HEK293 (cell line): ENCODE measurements around the gene TAGLN2.
"Not testable (repeated sequence)": the region's sequence is repeated elsewhere in the genome, so short reads cannot be mapped to it uniquely, and the experiment has no call there.

Experiments used
- CTCF ChIA-PET: fragments of 350-600 bp; formaldehyde crosslinking; extraction: SDS; loops from one replicate; lab custom pipeline; 2021; ENCODE audit warnings: antibody characterized with exemption; lab: Yijun Ruan, JAX
- POLR2A ChIA-PET: fragments of 300-600 bp; formaldehyde crosslinking; extraction: SDS; loops from one replicate; lab custom pipeline; 2020; ENCODE audit warnings: antibody characterized with exemption, inconsistent platforms; lab: Yijun Ruan, JAX
- H3K27ac ChIP-seq: fragments of 200-500 bp; sonication (Bioruptor generic); 2 replicates; pipeline ENCODE4 v1.5.1; 2014; ENCODE audit warnings: low read depth, low read length, control low read depth, inconsistent platforms; ENCODE audit errors: extremely low read depth
- H3K36me3 ChIP-seq, 2 experiments: fragments of 200-500 bp in 1 of 2; sonication (Bioruptor generic) in 1 of 2; 1 replicate in 1 of 2; 2 replicates in 1 of 2; pipeline ENCODE4 v1.5.1; 2014 to 2017; ENCODE audit warnings: inconsistent platforms in 2 of 2, low read length in 2 of 2; ENCODE audit not compliant: control insufficient read depth in 2 of 2, insufficient read depth in 1 of 2
- H3K4me1 ChIP-seq: fragments of 200-500 bp; sonication (Bioruptor generic); 2 replicates; pipeline ENCODE4 v1.5.1; 2014; ENCODE audit warnings: mild to moderate bottlenecking, low read length, inconsistent platforms; ENCODE audit not compliant: control insufficient read depth, insufficient read depth
- H3K4me3 ChIP-seq: 2 replicates; pipeline ENCODE4 v1.5.1; 2011; ENCODE audit warnings: low read depth, mild to moderate bottlenecking, control low read depth, low read length, moderate library complexity
- H3K9me3 ChIP-seq: fragments of 200-500 bp; sonication (Bioruptor generic); 2 replicates; pipeline ENCODE4 v1.5.1; 2014; ENCODE audit warnings: low read depth, low read length, inconsistent platforms; ENCODE audit not compliant: control insufficient read depth, insufficient read depth
- KLF1 ChIP-seq: fragments of 450-650 bp; formaldehyde crosslinking; IDR thresholded peaks from 2 replicates; pipeline ENCODE4 v1.5.1; 2016; ENCODE audit warnings: missing biosample characterization, missing genetic modification characterization
- KLF8 ChIP-seq: fragments of 450-650 bp; formaldehyde crosslinking; IDR thresholded peaks from 2 replicates; pipeline ENCODE4 v1.5.1; 2016; ENCODE audit warnings: missing biosample characterization, missing genetic modification characterization
- KLF9 ChIP-seq: fragments of 450-650 bp; formaldehyde crosslinking; IDR thresholded peaks from 2 replicates; pipeline ENCODE4 v1.5.1; 2016; ENCODE audit warnings: missing biosample characterization, missing genetic modification characterization, low read depth
- SP3 ChIP-seq: fragments of 450-650 bp; formaldehyde crosslinking; IDR thresholded peaks from 2 replicates; pipeline ENCODE4 v1.5.1; 2016; ENCODE audit warnings: missing biosample characterization, missing genetic modification characterization
- WT1 ChIP-seq: fragments of 450-650 bp; formaldehyde crosslinking; IDR thresholded peaks from 2 replicates; pipeline ENCODE4 v1.5.1; 2016; ENCODE audit warnings: missing biosample characterization, missing genetic modification characterization
- ZBTB6 ChIP-seq: fragments of 450-650 bp; formaldehyde crosslinking; IDR thresholded peaks from 2 replicates; pipeline ENCODE4 v1.5.1; 2017; ENCODE audit warnings: missing biosample characterization, missing genetic modification characterization
- ZFP41 ChIP-seq: fragments of 450-650 bp; formaldehyde crosslinking; IDR thresholded peaks from 2 replicates; pipeline ENCODE4 v1.5.1; 2016; ENCODE audit warnings: missing biosample characterization, missing genetic modification characterization, borderline replicate concordance
- ZIC2 ChIP-seq: fragments of 450-650 bp; formaldehyde crosslinking; IDR thresholded peaks from 2 replicates; pipeline ENCODE4 v1.5.1; 2016; ENCODE audit warnings: missing biosample characterization, missing genetic modification characterization
- ZNF157 ChIP-seq: fragments of 450-650 bp; formaldehyde crosslinking; IDR thresholded peaks from 2 replicates; pipeline ENCODE4 v1.5.1; 2016; ENCODE audit warnings: missing biosample characterization, missing genetic modification characterization
- ZNF223 ChIP-seq: fragments of 450-650 bp; formaldehyde crosslinking; IDR thresholded peaks from 2 replicates; pipeline ENCODE4 v1.5.1; 2016; ENCODE audit warnings: missing biosample characterization, missing genetic modification characterization
- ZNF366 ChIP-seq: fragments of 450-650 bp; formaldehyde crosslinking; conservative IDR thresholded peaks from 2 replicates; pipeline ENCODE4 v1.5.1; 2016; ENCODE audit warnings: missing biosample characterization, missing genetic modification characterization
- ZNF423 ChIP-seq: fragments of 450-650 bp; formaldehyde crosslinking; IDR thresholded peaks from 2 replicates; pipeline ENCODE4 v1.5.1; 2016; ENCODE audit warnings: missing biosample characterization, missing genetic modification characterization
- ZNF48 ChIP-seq: fragments of 450-650 bp; formaldehyde crosslinking; IDR thresholded peaks from 2 replicates; pipeline ENCODE4 v1.5.1; 2016; ENCODE audit warnings: missing biosample characterization, missing genetic modification characterization
- ZNF530 ChIP-seq: fragments of 450-650 bp; formaldehyde crosslinking; IDR thresholded peaks from 2 replicates; pipeline ENCODE4 v1.5.1; 2016; ENCODE audit warnings: low read depth, missing biosample characterization, missing genetic modification characterization
- ZNF585B ChIP-seq: fragments of 450-650 bp; formaldehyde crosslinking; IDR thresholded peaks from 2 replicates; pipeline ENCODE4 v1.5.1; 2016; ENCODE audit warnings: missing biosample characterization, missing genetic modification characterization
- ZNF623 ChIP-seq: fragments of 450-650 bp; formaldehyde crosslinking; IDR thresholded peaks from 2 replicates; pipeline ENCODE4 v1.5.1; 2016; ENCODE audit warnings: missing biosample characterization, missing genetic modification characterization
- ZNF626 ChIP-seq: fragments of 450-650 bp; sonication (Bioruptor Pico); formaldehyde crosslinking; IDR thresholded peaks from 2 replicates; pipeline ENCODE4 v1.5.1; 2018; ENCODE audit warnings: missing biosample characterization, missing genetic modification characterization, inconsistent platforms
- ZNF664 ChIP-seq: fragments of 450-650 bp; formaldehyde crosslinking; IDR thresholded peaks from 2 replicates; pipeline ENCODE4 v1.5.1; 2016; ENCODE audit warnings: missing biosample characterization, missing genetic modification characterization
- ZSCAN23 ChIP-seq: fragments of 450-650 bp; formaldehyde crosslinking; IDR thresholded peaks from 2 replicates; pipeline ENCODE4 v1.5.1; 2016; ENCODE audit warnings: missing biosample characterization, missing genetic modification characterization
- TF ChIP-seq, protein P1 (sequence below): fragments of 450-650 bp; formaldehyde crosslinking; IDR thresholded peaks from 2 replicates; pipeline ENCODE4 v1.5.1; 2016; ENCODE audit warnings: missing biosample characterization, missing genetic modification characterization

Gene TAGLN2

DNA sequence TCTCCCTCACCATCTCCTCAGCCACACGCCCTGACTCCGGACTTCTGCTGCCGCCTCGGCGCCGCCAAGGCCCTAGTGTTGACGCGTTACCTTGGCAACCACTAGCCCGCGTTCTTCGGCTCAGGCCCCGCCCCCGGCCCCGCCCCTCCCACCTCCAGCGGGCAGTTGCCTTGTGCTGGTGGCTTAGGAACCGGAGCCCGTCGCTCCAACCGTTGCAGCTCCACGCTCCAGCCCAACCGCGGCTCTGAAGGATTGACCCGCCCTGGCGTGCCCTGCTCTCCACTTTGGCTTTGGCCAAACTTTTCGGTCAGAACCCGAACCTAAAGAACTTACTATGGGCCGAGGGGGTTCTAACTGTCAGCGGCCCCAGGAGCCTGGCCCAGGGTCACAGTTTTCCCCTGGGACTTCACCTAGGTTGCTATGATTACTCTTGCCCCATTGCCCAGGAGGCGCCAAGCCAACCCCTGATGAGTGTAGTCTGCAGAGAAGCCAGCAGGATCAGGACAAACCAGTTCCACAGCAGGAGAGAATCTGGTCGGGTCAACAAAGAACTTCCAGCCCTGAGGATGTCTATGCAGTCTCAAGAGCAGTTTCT, 25.1 kb downstream of the TAGLN2 start, which contains the start of gene CFAP45:
Gene CFAP45 (minus strand): TSS at position 80 of the 595 bp plus-strand sequence. CDS start 67 bp downstream, at position 13.
- Histone ChIP-seq H3K4me1 (no peaks in the 10 kb centered on the region), H3K27ac (no peak within 1 kb of the TSS), H3K9me3 (no peaks in the 10 kb centered on the region), H3K4me3 (no peak within 1 kb of the TSS), H3K36me3 (no peaks in the 10 kb centered on the region)
- CTCF ChIA-PET, result interaction anchor here (0.6 to 1.8 kb wide), 4 partner anchors 8 to 125 kb away, joined by 3 to 11 read pairs (median 6); no protein-coding TSS in a partner anchor
- TF ChIP-seq KLF9 (tag by site-specific recombination) (peak; percentile 26; the same call in 1 of the 2 replicates), SP3 (tag by site-specific recombination) (no peak)
- POLR2A ChIA-PET, result no interaction called here

DNA sequence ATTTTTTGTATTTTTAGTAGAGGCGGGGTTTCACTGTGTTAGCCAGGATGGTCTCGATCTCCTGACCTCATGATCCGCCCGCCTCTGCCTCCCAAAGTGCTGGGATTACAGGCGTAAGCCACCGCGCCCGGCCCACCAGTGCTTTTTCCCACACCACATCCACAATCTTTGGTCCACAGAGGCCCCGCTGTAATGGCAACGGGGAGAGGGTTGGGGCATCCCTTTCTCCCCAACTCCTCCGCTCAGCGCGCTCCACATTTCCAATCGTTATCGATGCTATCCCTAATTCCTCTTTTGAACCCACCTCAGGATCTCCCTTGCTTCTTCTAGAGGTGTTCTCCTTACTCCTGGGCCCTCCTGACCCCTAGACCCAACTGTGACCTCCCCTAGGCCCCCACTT, 25.7 kb downstream of the TAGLN2 start:
- POLR2A ChIA-PET, H3K27ac ChIP-seq, H3K4me3 ChIP-seq, H3K4me1 ChIP-seq, H3K9me3 ChIP-seq, H3K36me3 ChIP-seq: not testable (repeated sequence)
- CTCF ChIA-PET, result interaction anchor here (1.6 kb wide), 1 partner anchor 8 kb away, joined by 11 read pairs; no protein-coding TSS in a partner anchor

DNA sequence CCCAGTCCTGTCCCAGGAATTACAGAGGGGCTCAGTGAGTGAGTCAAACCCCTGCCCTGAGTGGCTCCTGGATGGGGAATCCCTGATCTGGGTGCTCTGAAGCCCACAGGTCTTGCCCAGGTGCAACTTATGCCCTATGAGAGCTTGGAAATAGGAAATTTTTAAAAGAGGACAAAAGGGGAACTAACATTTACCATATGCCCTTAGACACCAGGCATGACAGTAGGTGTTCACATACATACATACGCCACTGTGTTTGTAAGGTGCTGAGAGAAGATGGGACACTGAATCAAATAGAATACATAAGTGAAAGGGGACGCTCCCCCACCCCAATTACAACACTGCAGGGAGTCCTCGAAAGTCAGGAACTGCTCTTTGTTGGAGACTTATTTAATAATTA, 26.8 kb downstream of the TAGLN2 start:
- no peaks in the 10 kb centered on the region for H3K4me1 ChIP-seq
- POLR2A ChIA-PET, result no interaction called here
- no peaks in the 10 kb centered on the region for H3K36me3 ChIP-seq
- H3K27ac ChIP-seq, result no peak overlapping the region
- TF ChIP-seq WT1 (tag by site-specific recombination), result no peak
- TF ChIP-seq ZSCAN23 (tag by site-specific recombination), result no peak
- no peak for TF ChIP-seq ZBTB6 (tag by site-specific recombination)
- TF ChIP-seq ZNF157, result no peak
- no peak for TF ChIP-seq ZNF626 (tag by site-specific recombination)
- TF ChIP-seq KLF1 (tag by site-specific recombination), result no peak
- no peak for TF ChIP-seq ZNF664 (tag by site-specific recombination)
- TF ChIP-seq ZNF623 (tag by site-specific recombination), result no peak
- TF ChIP-seq ZNF366 (tag by site-specific recombination), result no peak
- CTCF ChIA-PET, result interaction anchor here (0.6 kb wide), 1 partner anchor 110 kb away, joined by 3 read pairs; no protein-coding TSS in a partner anchor
- H3K9me3 ChIP-seq, result no peaks in the 10 kb centered on the region
- no peak overlapping the region for H3K4me3 ChIP-seq

GRCh38 chr1:159897962-159898361, 27.3 kb downstream of the TAGLN2 start:
- H3K4me3 ChIP-seq, result no peak overlapping the region
- no peak overlapping the region for H3K27ac ChIP-seq
- no peaks in the 10 kb centered on the region for H3K36me3 ChIP-seq
- ChIA-PET CTCF (interaction anchor here (0.6 to 1.0 kb wide), 2 partner anchors 110 to 111 kb away, joined by 3 read pairs; no protein-coding TSS in a partner anchor), POLR2A (no interaction called here)
- H3K9me3 ChIP-seq, result no peaks in the 10 kb centered on the region
- no peaks in the 10 kb centered on the region for H3K4me1 ChIP-seq
- no peak for TF ChIP-seq ZNF48 (tag by site-specific recombination)
- TF ChIP-seq ZNF423, result no peak
- TF ChIP-seq ZFP41, result no peak
- TF ChIP-seq ZNF530 (tag by site-specific recombination), result no peak
- no peak for TF ChIP-seq ZNF366 (tag by site-specific recombination)
- TF ChIP-seq KLF8 (tag by site-specific recombination), result no peak
- no peak for TF ChIP-seq ZNF585B (tag by site-specific recombination)
- TF ChIP-seq ZNF223 (tag by site-specific recombination), result no peak
- TF ChIP-seq, protein P1, sequence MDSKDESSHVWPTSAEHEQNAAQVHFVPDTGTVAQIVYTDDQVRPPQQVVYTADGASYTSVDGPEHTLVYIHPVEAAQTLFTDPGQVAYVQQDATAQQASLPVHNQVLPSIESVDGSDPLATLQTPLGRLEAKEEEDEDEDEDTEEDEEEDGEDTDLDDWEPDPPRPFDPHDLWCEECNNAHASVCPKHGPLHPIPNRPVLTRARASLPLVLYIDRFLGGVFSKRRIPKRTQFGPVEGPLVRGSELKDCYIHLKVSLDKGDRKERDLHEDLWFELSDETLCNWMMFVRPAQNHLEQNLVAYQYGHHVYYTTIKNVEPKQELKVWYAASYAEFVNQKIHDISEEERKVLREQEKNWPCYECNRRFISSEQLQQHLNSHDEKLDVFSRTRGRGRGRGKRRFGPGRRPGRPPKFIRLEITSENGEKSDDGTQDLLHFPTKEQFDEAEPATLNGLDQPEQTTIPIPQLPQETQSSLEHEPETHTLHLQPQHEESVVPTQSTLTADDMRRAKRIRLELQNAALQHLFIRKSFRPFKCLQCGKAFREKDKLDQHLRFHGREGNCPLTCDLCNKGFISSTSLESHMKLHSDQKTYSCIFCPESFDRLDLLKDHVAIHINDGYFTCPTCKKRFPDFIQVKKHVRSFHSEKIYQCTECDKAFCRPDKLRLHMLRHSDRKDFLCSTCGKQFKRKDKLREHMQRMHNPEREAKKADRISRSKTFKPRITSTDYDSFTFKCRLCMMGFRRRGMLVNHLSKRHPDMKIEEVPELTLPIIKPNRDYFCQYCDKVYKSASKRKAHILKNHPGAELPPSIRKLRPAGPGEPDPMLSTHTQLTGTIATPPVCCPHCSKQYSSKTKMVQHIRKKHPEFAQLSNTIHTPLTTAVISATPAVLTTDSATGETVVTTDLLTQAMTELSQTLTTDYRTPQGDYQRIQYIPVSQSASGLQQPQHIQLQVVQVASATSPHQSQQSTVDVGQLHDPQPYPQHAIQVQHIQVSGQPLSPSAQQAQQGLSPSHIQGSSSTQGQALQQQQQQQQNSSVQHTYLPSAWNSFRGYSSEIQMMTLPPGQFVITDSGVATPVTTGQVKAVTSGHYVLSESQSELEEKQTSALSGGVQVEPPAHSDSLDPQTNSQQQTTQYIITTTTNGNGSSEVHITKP (tag by site-specific recombination), result no peak
- TF ChIP-seq ZIC2 (tag by site-specific recombination), result no peak
- TF ChIP-seq, all 188 proteins: peak for 0
